Central memory CD8-positive, alpha-beta T cell (primary cell): ENCODE measurements around the gene LNX2.
A peak's percentile ranks its signal among the peaks of the same experiment; 100 is the strongest.

ENCODE experiments used
- ATAC-seq: fragments of 150-1000 bp; cut with Tn5 transposase; replicated peaks from 2 replicates; pipeline ENCODE4 v1.10.0; 2022; ENCODE audit warnings: mild to moderate bottlenecking, moderate FRiP score, moderate number of reproducible peaks; ENCODE audit not compliant: poor library complexity, severe bottlenecking; ENCODE audit errors: extremely low read depth
- DNase-seq, 2 donors: peaks; one replicate each; pipeline ENCODE4 v3.0.0; 2021; ENCODE audit warnings: low spot score in 2 of 2
- H3K27ac Mint-ChIP-seq: one replicate; pipeline ENCODE4 v1.8.0; 2022; ENCODE audit warnings: low read depth, mild to moderate bottlenecking, moderate library complexity, mixed read lengths
- H3K27me3 Mint-ChIP-seq: one replicate; pipeline ENCODE4 v1.8.0; 2022; ENCODE audit warnings: mixed read lengths
- H3K36me3 Mint-ChIP-seq: one replicate; pipeline ENCODE4 v1.8.0; 2022; ENCODE audit warnings: mild to moderate bottlenecking, moderate library complexity, mixed read lengths; ENCODE audit not compliant: insufficient read depth
- H3K4me1 Mint-ChIP-seq: one replicate; pipeline ENCODE4 v1.8.0; 2022; ENCODE audit warnings: mixed read lengths
- H3K4me3 Mint-ChIP-seq: one replicate; pipeline ENCODE4 v1.8.0; 2022; ENCODE audit warnings: mild to moderate bottlenecking, moderate library complexity, mixed read lengths
- H3K9me3 Mint-ChIP-seq: one replicate; pipeline ENCODE4 v1.8.0; 2022; ENCODE audit warnings: mixed read lengths

LNX2 gene

GRCh38 chr13:27595055-27595811 is 25.1 kb downstream of the LNX2 start:
- Mint-ChIP-seq H3K36me3 (no peaks in the 10 kb centered on the region), H3K4me3 (no peak overlapping the region), H3K27ac (no peak overlapping the region), H3K27me3 (no peaks in the 10 kb centered on the region), H3K4me1 (no peaks in the 10 kb centered on the region), H3K9me3 (no peaks in the 10 kb centered on the region)
- DNase-seq (no peak), ATAC-seq (no peak)

DNA sequence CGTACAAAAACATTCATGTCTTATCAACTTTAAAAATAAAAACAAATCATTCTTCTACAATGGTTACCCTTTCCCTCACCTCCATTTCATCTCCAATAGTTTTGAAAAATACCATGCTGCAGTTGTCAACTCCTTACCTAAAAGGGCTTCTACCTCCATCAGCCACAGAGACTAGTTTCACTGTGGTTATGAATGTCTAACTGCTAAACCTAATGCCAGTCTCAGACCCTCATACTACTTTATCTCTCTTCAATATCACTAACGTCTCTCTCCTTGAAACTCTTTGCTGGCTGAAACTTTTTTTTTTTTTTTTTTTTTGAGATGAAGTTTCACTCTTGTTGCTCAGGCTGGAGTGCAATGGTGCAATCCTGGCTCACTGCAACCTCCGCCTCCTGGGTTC is 27.1 kb downstream of the LNX2 start:
- Mint-ChIP-seq H3K9me3 (no peaks in the 10 kb centered on the region), H3K27ac (no peak overlapping the region), H3K4me1 (peaks cover under 1% of the 10 kb centered on the region), H3K27me3 (no peaks in the 10 kb centered on the region), H3K36me3 (no peaks in the 10 kb centered on the region), H3K4me3 (no peak overlapping the region)
- ATAC-seq (no peak), DNase-seq (no peak)

GRCh38 chr13:27592865-27593264 is 27.5 kb downstream of the LNX2 start:
- Mint-ChIP-seq H3K27ac (no peak overlapping the region), H3K9me3 (no peaks in the 10 kb centered on the region), H3K4me1 (peaks cover 4% of the 10 kb centered on the region), H3K27me3 (no peaks in the 10 kb centered on the region), H3K4me3 (no peak overlapping the region), H3K36me3 (no peaks in the 10 kb centered on the region)
- ATAC-seq = no peak
- DNase-seq = no peak

GRCh38 chr13:27588405-27588804 is 31.9 kb downstream of the LNX2 start:
- H3K4me1 Mint-ChIP-seq = peaks cover 17% of the 10 kb centered on the region
- ATAC-seq (no peak), DNase-seq (no peak)
- no peaks in the 10 kb centered on the region for H3K27me3 Mint-ChIP-seq
- no peak overlapping the region for H3K27ac Mint-ChIP-seq
- H3K4me3 Mint-ChIP-seq = no peak overlapping the region
- no peaks in the 10 kb centered on the region for H3K9me3 Mint-ChIP-seq
- peaks cover 1% of the 10 kb centered on the region for H3K36me3 Mint-ChIP-seq

DNA sequence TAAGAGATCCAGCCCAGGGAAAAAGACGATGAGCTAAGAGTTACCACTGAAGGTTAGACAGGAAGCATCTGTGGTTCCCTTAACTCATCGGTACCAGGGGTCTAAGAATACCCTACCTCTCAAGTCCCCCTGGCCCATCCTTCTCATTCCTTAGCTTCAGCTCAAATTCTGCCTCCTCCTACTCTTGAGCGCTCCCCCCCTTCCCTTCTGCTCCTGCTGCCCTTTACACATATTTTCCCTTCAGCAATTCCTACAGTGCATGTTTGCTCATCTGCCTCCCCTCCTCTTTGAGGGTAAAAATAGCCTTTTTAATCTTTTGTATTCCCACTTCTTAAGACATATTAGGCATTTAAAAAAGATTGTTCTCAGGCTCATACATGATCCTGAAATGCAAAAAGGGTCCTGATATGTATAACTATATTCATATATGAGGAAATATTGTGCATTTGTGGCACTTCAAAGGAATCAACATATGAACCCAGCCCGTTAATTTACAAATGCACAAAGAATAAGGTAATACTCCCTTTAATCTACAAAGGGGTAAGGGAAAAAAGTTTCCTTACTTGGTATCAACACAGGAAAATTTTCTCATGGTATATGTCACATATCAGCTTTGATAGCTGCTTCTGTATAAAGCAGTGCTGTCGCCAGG is 33.1 kb downstream of the LNX2 start:
- Mint-ChIP-seq H3K4me3 (no peak overlapping the region), H3K27ac (no peak overlapping the region), H3K9me3 (no peaks in the 10 kb centered on the region), H3K4me1 (peaks cover 19% of the 10 kb centered on the region), H3K36me3 (peaks cover 1% of the 10 kb centered on the region), H3K27me3 (no peaks in the 10 kb centered on the region)
- DNase-seq (no peak), ATAC-seq (no peak)

DNA sequence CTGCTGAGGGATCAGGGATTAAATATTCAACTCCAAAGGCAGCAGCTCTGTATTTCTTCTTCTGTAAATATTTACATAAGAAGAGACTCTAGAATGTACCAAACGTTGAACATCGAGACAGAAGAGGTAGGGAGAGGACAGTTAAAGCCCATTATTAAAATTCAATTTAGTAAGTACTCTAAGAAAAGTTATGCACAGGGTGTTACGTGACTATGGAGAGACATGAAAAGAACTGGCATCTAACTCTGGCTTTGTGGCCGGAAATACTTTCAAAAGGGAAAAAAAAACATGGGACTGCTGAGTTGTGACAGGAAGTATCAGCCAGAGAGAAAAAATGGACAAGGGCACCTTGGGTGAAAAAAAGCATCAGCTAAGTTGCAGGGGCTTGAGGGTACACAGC is 36.7 kb downstream of the LNX2 start:
- Mint-ChIP-seq H3K4me3 (peak overlapping the region; percentile 29), H3K27me3 (no peaks in the 10 kb centered on the region)
- no peak for DNase-seq

DNA sequence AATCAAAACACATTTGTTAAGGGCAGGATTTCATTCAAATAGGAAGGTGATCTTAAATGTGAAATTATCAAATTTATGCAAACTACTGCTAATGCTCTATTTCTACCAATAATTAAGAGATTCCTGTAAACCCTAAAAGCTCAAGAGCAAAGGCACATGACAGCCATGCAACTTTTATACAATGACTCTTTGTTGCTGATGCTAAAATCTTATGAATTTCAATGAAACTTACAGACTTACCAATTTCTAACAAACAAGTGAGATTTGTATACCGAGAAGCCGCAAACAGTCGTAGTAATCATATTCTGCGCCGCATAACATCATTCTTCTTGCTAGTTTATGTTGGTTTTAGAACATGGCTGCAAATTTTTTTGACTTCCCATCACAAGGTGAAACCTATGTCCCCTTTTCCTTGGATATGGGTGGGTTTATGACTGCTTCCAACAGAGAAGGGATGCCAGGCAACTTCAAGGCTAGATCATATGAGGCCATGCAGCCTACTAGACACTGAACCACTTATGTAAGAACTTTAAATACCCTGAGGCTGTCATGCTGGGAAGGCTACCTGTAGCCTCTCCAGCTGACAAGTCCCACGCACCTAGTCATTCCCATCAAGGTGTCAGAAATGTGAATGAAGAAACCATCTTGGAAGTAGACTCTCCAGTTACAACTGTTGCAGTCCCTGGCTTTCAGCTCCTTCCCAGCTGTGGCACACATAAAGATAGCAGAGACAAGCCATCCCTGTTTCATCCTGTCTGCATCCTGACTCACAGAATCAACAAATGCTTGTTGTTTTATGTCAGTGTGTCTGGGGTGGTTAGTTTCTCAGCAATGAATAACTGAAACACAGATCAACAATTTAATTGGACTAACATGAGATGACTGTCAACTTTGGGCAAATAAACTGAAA is 42.0 kb downstream of the LNX2 start:
- Mint-ChIP-seq H3K4me1 (peaks cover 25% of the 10 kb centered on the region), H3K27me3 (no peaks in the 10 kb centered on the region), H3K36me3 (peaks cover 3% of the 10 kb centered on the region), H3K9me3 (no peaks in the 10 kb centered on the region), H3K27ac (no peak overlapping the region), H3K4me3 (no peak overlapping the region)
- no peak for DNase-seq
- ATAC-seq = no peak

More for the DNA sequence above, 36.7 kb downstream of the LNX2 start:
- peaks cover 1% of the 10 kb centered on the region for H3K36me3 Mint-ChIP-seq
- H3K4me1 Mint-ChIP-seq = peaks cover 19% of the 10 kb centered on the region
- H3K27ac Mint-ChIP-seq = peak overlapping the region; percentile 68
- ATAC-seq = no peak
- no peaks in the 10 kb centered on the region for H3K9me3 Mint-ChIP-seq

DNA sequence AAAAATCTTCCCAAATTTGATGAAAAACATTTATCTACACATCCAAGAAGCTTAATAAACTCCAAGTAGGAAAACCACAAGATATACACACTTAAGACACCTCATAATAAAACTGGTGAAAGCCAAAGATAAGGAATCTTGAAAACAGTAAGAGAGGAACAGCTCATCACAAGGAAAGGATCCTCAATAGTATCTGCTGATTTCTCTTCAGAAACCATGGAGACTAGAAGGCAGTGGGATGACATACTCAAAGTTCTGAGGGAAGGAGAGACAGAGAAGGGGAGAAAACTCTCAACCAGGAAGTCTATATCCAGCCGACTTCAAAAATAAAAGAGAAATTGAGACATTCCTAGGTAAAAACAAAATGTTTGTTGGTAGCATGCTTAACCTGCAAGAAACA is 45.7 kb downstream of the LNX2 start:
- DNase-seq (no peak), ATAC-seq (no peak)
- H3K27me3 Mint-ChIP-seq = no peaks in the 10 kb centered on the region
- peaks cover 32% of the 10 kb centered on the region for H3K4me1 Mint-ChIP-seq
- H3K27ac Mint-ChIP-seq = no peak overlapping the region
- peaks cover 3% of the 10 kb centered on the region for H3K36me3 Mint-ChIP-seq
- no peaks in the 10 kb centered on the region for H3K9me3 Mint-ChIP-seq
- H3K4me3 Mint-ChIP-seq = no peak overlapping the region

DNA sequence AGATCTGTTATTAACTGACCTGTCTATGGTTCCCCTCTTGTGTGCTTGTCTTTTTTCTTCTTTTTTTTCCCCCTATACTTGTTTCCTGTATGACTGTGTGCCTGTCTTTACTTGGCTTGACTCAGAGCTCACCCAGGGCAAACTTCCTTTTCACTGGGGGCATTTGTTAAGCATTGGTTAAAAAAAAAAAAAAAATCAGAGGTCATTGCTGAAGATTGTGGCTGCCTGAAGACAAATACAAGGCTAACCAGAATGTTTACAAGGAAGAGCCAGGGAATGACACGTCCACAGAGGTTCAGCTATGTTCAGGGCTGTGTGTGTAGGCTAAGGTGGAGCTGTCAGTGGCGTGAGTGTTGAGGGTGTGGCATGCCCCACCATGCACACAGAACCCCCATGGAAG is 47.1 kb downstream of the LNX2 start:
- no peak for DNase-seq
- H3K27me3 Mint-ChIP-seq = no peaks in the 10 kb centered on the region
- peaks cover 32% of the 10 kb centered on the region for H3K4me1 Mint-ChIP-seq
- no peak overlapping the region for H3K4me3 Mint-ChIP-seq
- peaks cover 4% of the 10 kb centered on the region for H3K36me3 Mint-ChIP-seq
- H3K9me3 Mint-ChIP-seq = no peaks in the 10 kb centered on the region
- no peak for ATAC-seq
- H3K27ac Mint-ChIP-seq = no peak overlapping the region

DNA sequence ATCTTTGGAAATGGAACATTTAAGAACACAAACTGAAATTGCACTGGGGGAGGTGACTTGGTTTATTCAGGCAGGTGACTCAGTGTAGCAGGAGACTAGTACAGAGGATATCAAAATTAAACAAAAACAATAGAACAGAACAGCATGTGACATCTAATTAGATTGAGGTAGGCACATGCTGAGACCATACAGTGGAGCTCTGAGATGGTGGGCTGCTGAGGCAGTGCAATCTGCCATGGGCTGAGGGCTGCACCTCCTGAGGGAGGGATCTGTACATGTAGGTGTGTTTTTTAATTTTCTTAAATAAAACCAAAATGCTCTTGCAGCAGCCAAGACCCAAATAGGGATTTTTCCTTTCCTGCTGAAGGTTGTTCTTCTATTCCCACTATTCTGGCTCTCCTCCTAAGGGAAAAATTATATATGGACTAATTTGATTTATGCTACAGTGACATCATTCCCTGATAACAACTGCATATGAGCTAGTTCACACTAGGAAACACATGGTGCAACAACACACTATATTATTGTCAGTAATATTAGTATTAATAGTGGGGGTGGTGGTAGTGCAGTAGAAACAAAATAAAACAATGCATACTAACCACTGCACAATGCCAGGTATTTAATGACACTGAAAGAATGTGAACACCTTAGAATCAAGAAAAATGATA is 48.0 kb downstream of the LNX2 start:
- DNase-seq (no peak), ATAC-seq (no peak)
- H3K36me3 Mint-ChIP-seq = peaks cover 4% of the 10 kb centered on the region
- H3K4me3 Mint-ChIP-seq = no peak overlapping the region
- no peaks in the 10 kb centered on the region for H3K27me3 Mint-ChIP-seq
- H3K4me1 Mint-ChIP-seq = peaks cover 27% of the 10 kb centered on the region
- H3K27ac Mint-ChIP-seq = no peak overlapping the region
- H3K9me3 Mint-ChIP-seq = no peaks in the 10 kb centered on the region

GRCh38 chr13:27570906-27571305 is 49.4 kb downstream of the LNX2 start:
- no peak overlapping the region for H3K27ac Mint-ChIP-seq
- H3K27me3 Mint-ChIP-seq = no peaks in the 10 kb centered on the region
- DNase-seq (no peak), ATAC-seq (no peak)
- no peak overlapping the region for H3K4me3 Mint-ChIP-seq
- H3K36me3 Mint-ChIP-seq = peaks cover 4% of the 10 kb centered on the region
- no peaks in the 10 kb centered on the region for H3K9me3 Mint-ChIP-seq
- H3K4me1 Mint-ChIP-seq = peaks cover 18% of the 10 kb centered on the region

DNA sequence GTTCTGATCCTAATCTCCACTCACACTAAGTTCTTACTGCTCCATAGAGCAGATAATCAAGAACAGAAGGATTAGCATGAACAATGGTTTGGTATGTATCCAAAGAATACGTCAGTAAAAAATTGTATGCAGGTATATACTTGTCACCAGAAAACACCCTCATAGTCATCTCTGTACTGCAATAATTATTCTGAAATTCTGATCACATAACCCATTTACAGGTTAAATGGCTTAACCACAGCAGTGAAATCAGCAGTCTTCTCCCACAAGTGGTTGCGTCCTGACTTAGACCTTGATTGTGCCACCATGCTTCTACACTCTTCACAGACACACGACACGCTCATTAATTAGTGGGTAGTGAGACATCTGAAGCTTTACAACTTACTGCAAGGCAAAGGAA is 50.9 kb downstream of the LNX2 start:
- Mint-ChIP-seq H3K27me3 (no peaks in the 10 kb centered on the region), H3K36me3 (peaks cover 4% of the 10 kb centered on the region), H3K4me3 (no peak overlapping the region), H3K4me1 (peaks cover 13% of the 10 kb centered on the region), H3K27ac (no peak overlapping the region), H3K9me3 (no peaks in the 10 kb centered on the region)
- ATAC-seq (no peak), DNase-seq (no peak)
